Ectodermal cell (in vitro differentiated cells): ENCODE results near the gene NAALADL1.
"Not testable (repeated sequence)": the region's sequence is repeated elsewhere in the genome, so short reads cannot be mapped to it uniquely, and the experiment has no call there.

Source experiments
- H3K27ac ChIP-seq: 2 replicates; pipeline ENCODE4 v1.7.0; 2013; ENCODE audit warnings: mild to moderate bottlenecking, low read depth, low read length; ENCODE audit not compliant: insufficient read depth, poor library complexity, severe bottlenecking
- H3K27me3 ChIP-seq: 2 replicates; pipeline ENCODE4 v1.7.0; 2013; ENCODE audit warnings: mild to moderate bottlenecking, low read length; ENCODE audit not compliant: insufficient read depth, control insufficient read depth, poor library complexity, severe bottlenecking
- H3K36me3 ChIP-seq: one replicate; pipeline ENCODE4 v1.7.0; 2013; ENCODE audit warnings: low read length; ENCODE audit not compliant: control insufficient read depth, insufficient read depth
- H3K4me1 ChIP-seq: one replicate; pipeline ENCODE4 v1.7.0; 2013; ENCODE audit warnings: low read length; ENCODE audit not compliant: control insufficient read depth, insufficient read depth
- H3K4me3 ChIP-seq: 2 replicates; pipeline ENCODE4 v1.7.0; 2013; ENCODE audit warnings: low read depth, low read length, control low read depth; ENCODE audit not compliant: insufficient read depth
- H3K9me3 ChIP-seq: 2 replicates; pipeline ENCODE4 v1.7.0; 2013; ENCODE audit warnings: mild to moderate bottlenecking, low read length, moderate library complexity; ENCODE audit not compliant: control insufficient read depth
- WGBS, 2 experiments: methylation state at CpG; one replicate each; pipeline ENCODE4 v1.1.7; 2013; ENCODE audit warnings: missing lambda C conversion rate in 2 of 2; 5-methylcytosine and 5-hydroxymethylcytosine counted together

The NAALADL1 gene

DNA sequence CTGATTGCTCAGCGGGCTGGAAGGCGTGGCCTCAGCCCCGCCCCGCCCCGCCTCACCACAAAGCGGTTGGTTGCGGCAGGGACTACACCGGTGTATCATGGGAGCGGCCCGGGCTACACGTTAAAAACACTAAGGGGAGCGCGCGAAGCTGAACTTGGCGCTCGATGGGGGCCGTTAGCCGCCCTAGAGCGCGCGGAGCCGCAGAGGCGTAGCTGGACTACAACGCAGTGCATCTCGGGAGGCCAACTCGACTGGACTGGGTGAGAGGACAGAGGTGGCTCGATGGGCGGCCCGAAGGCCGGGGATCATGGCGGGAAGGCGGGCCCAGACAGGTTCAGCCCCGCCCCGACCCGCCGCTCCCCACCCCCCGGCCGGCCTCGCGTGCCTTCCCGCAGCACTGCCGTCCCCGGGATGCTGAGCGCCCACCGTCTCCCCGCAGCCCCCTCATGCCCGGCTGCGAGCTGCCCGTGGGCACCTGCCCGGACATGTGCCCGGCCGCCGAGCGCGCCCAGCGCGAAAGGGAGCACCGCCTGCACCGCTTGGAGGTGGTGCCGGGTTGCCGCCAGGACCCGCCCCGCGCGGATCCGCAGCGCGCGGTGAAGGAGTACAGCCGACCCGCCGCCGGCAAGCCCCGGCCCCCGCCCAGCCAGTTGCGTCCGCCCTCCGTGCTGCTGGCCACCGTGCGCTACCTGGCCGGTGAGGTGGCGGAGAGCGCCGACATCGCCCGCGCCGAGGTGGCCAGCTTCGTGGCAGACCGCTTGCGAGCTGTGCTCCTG lies 17.3 kb downstream of the NAALADL1 start, which contains the start of gene SAC3D1:
SAC3D1 (plus strand) TSS at position 364 of the 776 bp plus-strand sequence; CDS start at position 447, 83 bp downstream.
- 0% methylated on average over 91 of the region's 91 CpGs for WGBS, 2 experiments
- H3K9me3 ChIP-seq, result no peaks in the 10 kb centered on the region
- H3K4me3 ChIP-seq, result peak within 1 kb of the TSS; percentile 85
- peaks cover 7% of the 10 kb centered on the region for H3K36me3 ChIP-seq
- H3K4me1 ChIP-seq, result no peaks in the 10 kb centered on the region
- peak within 1 kb of the TSS; percentile 88 for H3K27ac ChIP-seq
- H3K27me3 ChIP-seq, result no peaks in the 10 kb centered on the region

DNA sequence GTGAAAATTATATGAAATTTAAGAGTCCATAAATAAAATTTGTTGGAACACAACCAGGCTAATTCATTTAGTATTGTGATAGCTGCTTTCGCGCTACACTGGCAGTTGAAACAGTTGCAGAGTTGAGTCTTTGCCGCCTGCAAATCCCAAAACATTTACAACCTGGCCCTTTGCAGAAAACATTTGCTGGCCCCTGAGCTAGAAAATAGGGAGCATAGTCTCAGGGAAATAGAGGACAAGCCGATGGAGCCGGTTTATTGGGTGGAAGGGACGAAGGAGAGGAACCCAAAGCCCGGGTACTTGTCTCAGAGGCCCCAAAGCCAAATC lies 17.9 kb downstream of the NAALADL1 start:
- no peaks in the 10 kb centered on the region for H3K4me1 ChIP-seq
- H3K36me3 ChIP-seq, result peaks cover 6% of the 10 kb centered on the region
- no peaks in the 10 kb centered on the region for H3K9me3 ChIP-seq
- H3K27ac ChIP-seq, result peak overlapping the region; percentile 88
- H3K4me3 ChIP-seq, result peak overlapping the region; percentile 85
- WGBS, 2 experiments, result 28 to 29% methylated on average over 7 of the region's 7 CpGs
- H3K27me3 ChIP-seq, result no peaks in the 10 kb centered on the region

DNA sequence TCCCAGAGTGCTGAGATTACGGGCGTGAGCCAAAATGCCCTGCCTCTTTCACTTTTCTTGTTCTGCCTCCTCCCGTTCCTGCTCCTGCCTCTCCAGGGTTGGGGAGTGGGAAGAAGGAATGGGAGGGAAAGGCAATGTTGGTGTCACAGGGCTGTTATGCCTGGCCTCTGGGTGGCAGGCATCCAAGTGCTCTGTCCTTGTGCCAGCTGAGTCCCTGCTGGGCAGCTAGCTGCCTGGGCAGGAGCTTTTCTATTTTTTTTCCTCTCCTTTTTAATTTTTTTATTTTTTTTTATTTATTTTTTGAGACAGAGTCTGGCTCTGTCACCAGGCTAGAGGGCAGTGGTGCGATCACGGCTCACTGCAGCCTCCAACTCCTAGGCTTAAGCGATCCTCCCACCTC lies 21.4 kb downstream of the NAALADL1 start:
- Histone ChIP-seq H3K27ac (no peak overlapping the region), H3K27me3 (no peaks in the 10 kb centered on the region), H3K4me1 (no peaks in the 10 kb centered on the region), H3K4me3 (no peak overlapping the region), H3K9me3 (no peaks in the 10 kb centered on the region), H3K36me3 (peaks cover 3% of the 10 kb centered on the region)
- 94 to 97% methylated on average over 6 of the region's 6 CpGs for WGBS, 2 experiments

DNA sequence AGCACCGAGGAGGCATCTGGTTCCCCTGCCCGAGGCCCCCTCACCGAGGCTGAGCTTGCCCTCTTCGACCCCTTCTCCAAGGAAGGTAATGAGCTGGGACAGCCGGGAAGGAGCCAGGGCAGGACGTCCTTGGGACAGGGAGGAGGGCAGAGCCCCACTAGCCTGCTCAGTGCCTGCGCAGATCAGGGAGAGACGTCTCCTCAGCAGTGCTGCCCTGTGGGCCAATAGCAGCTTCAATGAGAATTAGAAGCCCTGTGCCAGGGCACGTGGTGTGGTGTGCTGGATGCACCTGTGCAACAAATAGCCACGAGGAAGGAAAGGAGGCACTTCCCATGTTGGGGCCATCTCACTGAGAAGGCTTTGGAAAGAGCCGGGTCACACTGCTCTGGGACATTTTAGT lies 22.8 kb downstream of the NAALADL1 start:
- H3K27ac ChIP-seq, result no peak overlapping the region
- 93 to 94% methylated on average over 11 of the region's 11 CpGs for WGBS, 2 experiments
- no peaks in the 10 kb centered on the region for H3K4me1 ChIP-seq
- no peaks in the 10 kb centered on the region for H3K9me3 ChIP-seq
- H3K27me3 ChIP-seq, result no peaks in the 10 kb centered on the region
- H3K36me3 ChIP-seq, result peaks cover 3% of the 10 kb centered on the region
- H3K4me3 ChIP-seq, result no peak overlapping the region

DNA sequence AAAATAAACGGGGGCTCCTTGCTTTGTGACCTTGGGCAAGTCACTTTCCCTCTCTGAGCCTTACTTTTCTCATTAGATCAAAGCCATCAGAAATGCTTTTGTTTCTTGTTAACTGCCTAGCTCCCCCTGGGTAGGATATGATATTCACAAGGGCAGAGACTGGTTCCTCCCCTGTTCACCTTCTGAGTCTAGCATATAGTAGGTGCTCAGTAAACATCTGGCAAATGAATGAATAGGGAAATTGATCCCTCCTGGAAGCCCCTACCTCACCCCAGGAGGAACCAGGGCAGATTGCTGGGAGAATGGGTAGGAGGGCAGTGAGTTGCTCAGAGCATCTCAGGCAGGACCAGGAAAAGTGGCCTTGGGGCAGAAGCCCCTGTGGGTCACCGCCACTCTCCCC lies 23.9 kb downstream of the NAALADL1 start:
- 92 to 93% methylated on average over 2 of the region's 2 CpGs for WGBS, 2 experiments
- Histone ChIP-seq H3K27ac (no peak overlapping the region), H3K4me1 (no peaks in the 10 kb centered on the region), H3K36me3 (peaks cover 3% of the 10 kb centered on the region), H3K4me3 (no peak overlapping the region), H3K9me3 (no peaks in the 10 kb centered on the region), H3K27me3 (no peaks in the 10 kb centered on the region)

DNA sequence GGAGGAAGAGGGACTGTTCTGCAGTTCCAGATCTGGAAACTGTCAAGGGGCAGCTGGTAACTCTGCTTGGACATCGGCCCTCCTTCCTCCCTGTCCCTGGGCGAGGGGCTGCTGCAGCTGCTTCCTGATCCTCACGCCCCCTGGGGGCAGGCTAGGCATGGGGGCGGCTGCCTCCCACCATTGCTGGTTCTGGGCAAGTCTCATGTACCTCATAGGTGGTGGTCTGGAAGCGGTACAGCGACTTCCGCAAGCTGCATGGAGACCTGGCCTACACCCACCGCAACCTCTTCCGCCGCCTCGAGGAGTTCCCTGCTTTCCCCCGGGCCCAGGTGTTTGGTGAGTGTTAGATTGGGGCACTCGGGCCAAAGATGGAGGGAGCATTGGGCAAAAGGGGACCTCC lies 26.1 kb downstream of the NAALADL1 start:
- H3K36me3 ChIP-seq, result no peaks in the 10 kb centered on the region
- no peak overlapping the region for H3K4me3 ChIP-seq
- H3K9me3 ChIP-seq, result no peaks in the 10 kb centered on the region
- H3K4me1 ChIP-seq, result no peaks in the 10 kb centered on the region
- 82 to 84% methylated on average over 13 of the region's 13 CpGs for WGBS, 2 experiments
- no peak overlapping the region for H3K27ac ChIP-seq
- no peaks in the 10 kb centered on the region for H3K27me3 ChIP-seq

DNA sequence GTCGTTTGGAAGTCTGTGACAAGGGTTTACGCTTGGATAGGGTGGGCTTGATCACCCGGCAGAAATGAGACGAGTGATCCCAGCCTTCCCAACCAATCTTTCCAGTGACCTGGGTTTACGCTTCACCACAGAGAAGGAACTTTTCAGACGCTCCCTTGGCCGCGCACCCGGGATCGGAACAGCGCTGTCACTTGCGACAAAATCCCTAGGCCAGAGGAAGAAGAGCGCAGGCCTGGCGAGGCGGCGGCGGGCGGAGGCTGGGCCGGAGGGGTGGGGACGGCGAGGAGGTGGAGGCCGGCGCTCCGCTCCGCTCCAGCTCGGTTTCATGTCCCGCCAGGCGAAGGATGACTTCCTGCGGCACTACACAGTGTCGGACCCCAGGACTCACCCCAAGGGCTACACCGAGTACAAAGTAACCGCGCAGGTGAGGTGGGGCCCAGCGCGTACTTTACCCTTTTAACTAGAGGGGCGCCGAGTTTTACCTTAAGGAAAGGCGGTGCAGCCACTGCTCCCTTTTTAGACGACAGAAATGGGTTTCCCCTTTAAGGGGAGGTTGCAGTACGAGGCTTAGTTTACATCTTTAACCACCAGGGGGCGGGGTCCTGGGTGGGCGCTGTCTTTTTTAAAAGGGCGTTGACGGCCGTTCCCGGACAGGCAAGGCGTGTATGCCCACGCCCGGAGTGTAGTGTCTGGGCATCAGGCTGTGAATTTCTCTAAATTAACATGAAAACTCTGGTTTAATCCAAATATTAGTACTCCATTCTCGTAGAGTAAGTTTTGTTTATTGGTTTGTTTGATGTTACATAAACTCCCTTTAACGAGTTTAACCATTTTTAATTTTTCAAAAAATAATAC lies 30.9 kb downstream of the NAALADL1 start, which contains the start of gene SNX15:
SNX15 (plus strand) TSS at position 227 of the 855 bp plus-strand sequence; CDS start at position 326, 99 bp downstream.
- Histone ChIP-seq H3K36me3 (no peaks in the 10 kb centered on the region), H3K9me3 (no peaks in the 10 kb centered on the region), H3K4me1 (no peaks in the 10 kb centered on the region), H3K27me3 (no peaks in the 10 kb centered on the region), H3K4me3 (peak within 1 kb of the TSS; percentile 50), H3K27ac (peak within 1 kb of the TSS; percentile 62)
- 1% methylated on average over 49 of the region's 51 CpGs for WGBS, 2 experiments

DNA sequence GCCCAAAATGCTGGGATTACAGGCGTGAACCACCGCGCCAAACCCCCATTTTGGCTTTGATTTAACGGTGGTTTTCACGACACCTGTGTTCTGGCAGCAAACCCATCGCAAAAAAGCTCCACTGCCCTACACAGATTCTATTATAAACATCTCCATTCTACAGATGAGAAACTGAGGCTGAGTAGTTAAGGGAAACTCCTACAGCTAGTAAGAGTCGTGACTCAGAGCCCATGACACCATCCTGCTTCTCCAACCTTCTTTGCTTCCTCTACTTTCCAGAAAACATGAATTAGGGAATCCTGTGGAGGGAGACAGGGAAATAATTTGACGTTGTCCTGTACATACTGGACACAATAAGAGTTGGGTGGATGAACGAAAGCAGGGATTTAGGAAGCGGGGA lies 31.5 kb downstream of the NAALADL1 start:
- Histone ChIP-seq H3K27ac (no peak overlapping the region), H3K4me1 (no peaks in the 10 kb centered on the region)

DNA sequence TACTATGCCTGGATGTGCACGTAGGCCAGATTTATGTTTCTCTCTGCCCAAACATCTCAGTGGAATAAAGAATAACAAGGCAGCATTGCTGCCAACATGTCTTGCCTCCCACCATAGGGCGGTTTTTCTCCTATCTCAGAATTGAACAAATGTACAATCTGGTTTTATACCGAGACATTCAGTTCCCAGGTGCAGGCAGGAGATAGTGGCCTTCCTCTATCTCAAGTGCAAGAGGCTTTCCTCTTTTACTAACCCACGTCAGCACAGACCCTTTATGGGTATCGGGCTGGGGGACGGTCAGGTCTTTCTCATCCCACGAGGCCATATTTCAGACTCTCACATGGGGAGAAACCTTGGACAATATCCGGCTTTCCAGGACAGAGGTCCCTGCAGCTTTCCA lies 34.9 kb downstream of the NAALADL1 start:
- H3K4me3 ChIP-seq, H3K27ac ChIP-seq, H3K9me3 ChIP-seq, H3K4me1 ChIP-seq, H3K27me3 ChIP-seq: not testable (repeated sequence)
- WGBS, 2 experiments, result 91 to 93% methylated on average over 8 of the region's 8 CpGs
- peaks cover 18% of the 10 kb centered on the region for H3K36me3 ChIP-seq

More for the DNA sequence above, 31.5 kb downstream of the NAALADL1 start:
- Histone ChIP-seq H3K4me3 (no peak overlapping the region), H3K36me3 (peaks cover under 1% of the 10 kb centered on the region), H3K9me3 (no peaks in the 10 kb centered on the region), H3K27me3 (no peaks in the 10 kb centered on the region)
- 63 to 65% methylated on average over 10 of the region's 10 CpGs for WGBS, 2 experiments

DNA sequence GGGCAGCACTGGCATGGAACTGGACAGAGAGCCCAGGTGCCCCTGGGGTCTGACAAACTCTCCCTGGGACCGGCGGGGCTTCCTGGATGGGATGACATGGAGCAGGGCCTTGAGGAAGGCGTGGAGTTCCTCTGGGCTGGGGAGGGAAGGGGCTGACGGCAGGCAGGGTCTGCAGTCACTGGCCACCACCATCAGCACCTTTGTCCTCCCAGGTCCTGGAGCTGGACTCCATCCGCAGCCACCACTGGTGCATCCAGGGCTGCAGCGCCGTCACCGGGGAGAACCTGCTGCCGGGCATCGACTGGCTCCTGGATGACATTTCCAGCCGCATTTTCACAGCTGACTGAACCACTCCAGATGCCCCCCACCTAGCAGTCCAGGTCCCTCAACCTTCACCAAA lies 36.8 kb downstream of the NAALADL1 start:
- H3K27ac ChIP-seq, result no peak overlapping the region
- H3K4me3 ChIP-seq, result no peak overlapping the region
- H3K36me3 ChIP-seq, result peaks cover 18% of the 10 kb centered on the region
- H3K4me1 ChIP-seq, result no peaks in the 10 kb centered on the region
- H3K9me3 ChIP-seq, result no peaks in the 10 kb centered on the region
- 94 to 95% methylated on average over 11 of the region's 11 CpGs for WGBS, 2 experiments
- H3K27me3 ChIP-seq, result no peaks in the 10 kb centered on the region
